HG02571 (cell line): ENCODE results near the gene ARHGAP15.

Experiments
- ATAC-seq: cut with Tn5 transposase; IDR thresholded peaks from one replicate; pipeline ENCODE4 v1.9.1; 2021; ENCODE audit warnings: mild to moderate bottlenecking, moderate library complexity; ENCODE audit not compliant: unreplicated experiment

Gene ARHGAP15

GRCh38 chr2:143700865-143701264, 571.6 kb downstream of the ARHGAP15 start:
- no peak for ATAC-seq

- ATAC-seq, result no peak
These were observed 572.6 kb downstream of the ARHGAP15 start for GRCh38 chr2:143701785-143702184.

DNA sequence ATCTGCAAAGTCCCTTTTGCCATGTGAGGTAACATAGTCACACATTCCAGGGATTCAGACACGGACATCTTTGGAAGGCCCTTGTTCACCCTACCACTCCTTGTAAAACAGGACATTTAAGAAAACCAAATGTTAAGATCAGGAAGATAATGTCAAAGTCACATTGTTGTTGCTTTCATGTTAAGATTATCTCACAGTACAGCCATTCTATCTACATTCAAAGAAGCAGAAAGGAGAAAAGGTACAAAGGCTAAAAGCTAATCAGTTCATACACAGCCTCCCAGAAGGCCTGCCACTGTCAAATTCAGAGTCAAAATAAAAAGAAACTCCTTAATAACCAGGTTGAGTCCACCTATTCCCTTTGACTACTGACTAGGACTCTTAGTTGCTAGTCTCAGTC, 573.7 kb downstream of the ARHGAP15 start:
- no peak for ATAC-seq

DNA sequence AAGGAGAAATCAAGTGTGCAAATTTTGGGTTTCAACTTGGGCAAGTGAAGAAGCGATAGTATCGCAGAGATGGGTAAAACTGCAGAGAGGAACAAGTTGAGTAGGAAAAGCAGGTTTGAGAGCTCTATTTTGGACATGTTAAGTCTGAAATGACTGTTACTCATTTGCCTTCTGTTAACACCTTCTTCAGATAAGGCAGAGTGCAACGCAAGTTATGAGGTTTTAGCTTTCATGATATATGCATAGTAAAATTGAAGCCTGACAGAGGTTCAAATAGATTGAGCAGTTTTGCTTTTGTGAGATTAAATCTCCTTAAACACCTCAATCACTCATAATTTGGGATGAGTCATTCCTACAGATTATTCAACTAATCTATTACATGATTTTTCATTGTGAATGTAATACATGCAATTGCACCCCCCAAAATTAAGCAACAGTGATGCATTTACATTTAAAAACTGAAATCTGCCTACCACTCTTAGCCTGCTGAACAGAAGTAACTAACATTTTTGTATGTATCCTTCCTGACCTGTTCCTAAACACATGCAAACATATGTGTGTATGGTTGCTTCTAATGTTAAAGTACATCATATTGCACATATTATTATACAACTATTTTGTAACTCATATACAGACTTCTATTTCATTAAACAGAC, 575.4 kb downstream of the ARHGAP15 start:
- peak; percentile 88 for ATAC-seq

DNA sequence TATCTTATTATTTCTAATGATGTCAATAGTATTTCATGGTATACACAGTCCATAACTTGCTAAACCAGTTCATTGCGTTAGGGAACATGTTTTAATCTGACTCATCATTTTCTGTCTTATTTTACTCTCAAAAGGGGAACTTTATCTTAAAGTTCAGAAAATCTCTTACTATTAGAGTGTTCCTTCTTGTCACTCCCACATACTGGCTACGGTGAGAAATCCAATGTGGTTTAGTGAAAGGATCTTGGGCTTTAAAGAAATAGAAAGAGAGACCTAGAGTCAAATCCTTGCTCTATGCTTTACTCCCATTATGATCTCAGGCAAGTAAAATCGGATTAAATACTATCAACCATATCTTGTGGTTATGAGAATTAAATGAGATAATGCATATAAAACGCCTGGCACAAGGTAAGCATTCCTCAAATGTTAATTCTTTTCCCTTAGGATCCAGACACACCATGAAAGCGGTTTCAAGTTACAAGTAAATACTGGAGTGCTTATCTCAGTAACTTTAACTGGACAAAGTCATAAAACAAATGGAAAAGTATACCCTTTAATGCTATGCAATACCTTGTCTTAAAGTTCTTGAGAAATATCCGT, 576.0 kb downstream of the ARHGAP15 start:
- no peak for ATAC-seq

DNA sequence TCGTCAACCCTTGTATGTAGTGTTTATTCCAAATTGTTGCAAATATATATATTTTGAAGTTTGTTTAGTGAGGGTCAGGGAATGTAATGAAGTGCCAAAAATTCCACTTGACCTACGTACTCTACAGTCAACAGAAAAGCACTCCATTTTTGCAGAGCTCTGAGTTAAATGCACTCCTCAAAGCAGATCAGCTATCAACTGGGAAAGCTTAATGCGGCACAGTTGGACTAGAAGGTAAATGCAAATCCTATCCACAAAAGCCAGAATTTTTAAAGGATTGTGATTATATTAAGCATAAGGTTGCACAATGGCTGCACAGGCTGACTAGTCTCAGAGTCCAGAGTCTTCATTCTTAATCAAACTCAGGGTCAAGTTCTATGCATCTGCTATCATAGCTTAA, 577.1 kb downstream of the ARHGAP15 start:
- ATAC-seq, result no peak

DNA sequence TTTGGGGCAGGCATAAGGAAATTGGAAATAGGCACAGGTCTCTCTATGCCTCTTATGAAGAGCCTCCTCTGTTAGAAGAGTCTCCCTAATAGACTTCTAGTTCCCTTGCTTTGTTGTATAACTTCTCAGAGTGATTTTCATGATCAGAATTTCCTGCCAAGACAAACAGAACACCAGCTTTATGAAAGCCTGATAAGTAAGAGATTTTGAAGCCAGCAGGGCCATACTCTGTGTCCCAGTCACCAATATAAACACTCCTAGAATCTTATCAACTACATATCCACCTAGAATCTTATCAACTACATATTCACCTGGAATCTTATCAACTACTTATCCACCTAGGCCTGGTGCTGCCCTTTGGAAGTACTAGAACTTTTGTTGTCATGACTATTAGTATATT, 579.5 kb downstream of the ARHGAP15 start:
- no peak for ATAC-seq

DNA sequence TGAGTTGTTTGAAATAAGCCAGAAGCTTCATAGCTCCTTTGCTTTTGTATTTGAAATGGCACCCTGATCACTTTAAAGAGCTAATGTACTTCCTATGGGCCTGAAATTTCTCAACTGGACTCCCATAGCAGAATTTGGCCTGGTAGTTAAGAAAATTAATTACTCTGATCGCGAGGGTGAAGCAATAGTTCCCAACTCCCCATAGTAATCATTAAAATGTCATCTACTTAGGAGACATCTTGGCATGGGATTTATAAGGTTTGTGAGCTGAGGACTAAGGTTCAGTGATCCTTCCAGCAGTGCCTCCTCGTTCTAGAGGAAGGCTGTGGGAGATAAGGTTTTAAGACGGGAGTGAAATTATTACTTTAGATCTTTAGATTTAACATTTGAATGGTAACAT, 581.0 kb downstream of the ARHGAP15 start:
- no peak for ATAC-seq

GRCh38 chr2:143710879-143711278, 581.7 kb downstream of the ARHGAP15 start:
- no peak for ATAC-seq

GRCh38 chr2:143716522-143716921, 587.3 kb downstream of the ARHGAP15 start:
- ATAC-seq, result no peak

- ATAC-seq, result no peak
These were observed 587.8 kb downstream of the ARHGAP15 start for GRCh38 chr2:143717053-143717452.

DNA sequence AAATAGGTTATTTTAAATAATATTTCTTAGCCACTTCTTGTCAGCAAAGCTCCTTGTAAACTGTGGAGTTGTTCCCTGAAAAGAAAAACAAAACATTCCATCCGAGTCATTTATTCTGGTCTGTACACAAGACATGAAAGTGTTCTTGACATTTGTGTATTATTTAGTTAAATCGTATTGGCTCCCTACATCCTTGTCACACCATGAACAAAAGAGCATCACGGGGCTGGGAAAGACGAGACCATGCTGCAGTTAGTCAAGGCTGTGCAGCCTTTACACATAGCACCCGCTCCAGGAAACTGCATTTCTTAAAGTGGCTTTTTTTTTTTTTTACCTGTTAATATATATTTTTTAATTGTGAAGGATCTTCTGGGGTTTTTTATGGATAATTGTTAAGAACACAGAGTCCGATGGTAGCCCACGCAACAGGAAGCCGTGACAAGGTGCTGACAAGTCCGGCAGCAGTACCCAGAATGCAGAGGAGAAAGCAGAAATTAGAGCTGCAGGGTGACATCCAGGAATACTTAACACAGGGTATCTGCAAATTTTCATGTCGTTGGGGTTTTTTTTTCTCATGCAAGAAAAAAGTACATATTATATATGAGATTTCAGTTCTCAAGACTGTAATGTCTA, 588.4 kb downstream of the ARHGAP15 start:
- no peak for ATAC-seq

- ATAC-seq, result no peak
These were observed 589.5 kb downstream of the ARHGAP15 start for GRCh38 chr2:143718745-143719144.

DNA sequence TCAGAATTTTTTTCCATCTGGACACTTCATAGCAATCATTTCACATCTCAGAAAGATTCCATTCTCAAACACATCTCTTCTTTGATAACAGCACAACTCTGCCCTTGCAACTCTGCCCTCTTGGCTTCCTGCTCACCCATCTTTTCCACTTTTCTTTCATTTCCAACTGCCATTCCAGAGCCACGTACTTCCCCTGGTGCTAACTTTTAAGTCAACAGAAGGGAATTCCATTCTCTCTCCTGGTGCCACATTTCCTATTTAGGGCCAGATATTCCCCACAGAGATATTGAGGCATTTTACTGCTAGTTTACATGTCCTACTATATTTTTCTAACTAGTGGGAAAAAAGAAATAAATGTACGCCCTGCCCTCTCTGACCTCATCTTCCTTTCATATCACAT, 590.2 kb downstream of the ARHGAP15 start:
- no peak for ATAC-seq

GRCh38 chr2:143720095-143720664, 591.0 kb downstream of the ARHGAP15 start:
- ATAC-seq, result no peak

- no peak for ATAC-seq
These were observed 596.2 kb downstream of the ARHGAP15 start for GRCh38 chr2:143725400-143725799.

- ATAC-seq, result no peak
These were observed 597.1 kb downstream of the ARHGAP15 start for GRCh38 chr2:143726151-143726845.

- no peak for ATAC-seq
These were observed 599.3 kb downstream of the ARHGAP15 start for GRCh38 chr2:143728498-143728897.

- no peak for ATAC-seq
These were observed 600.1 kb downstream of the ARHGAP15 start for GRCh38 chr2:143729296-143729814.

DNA sequence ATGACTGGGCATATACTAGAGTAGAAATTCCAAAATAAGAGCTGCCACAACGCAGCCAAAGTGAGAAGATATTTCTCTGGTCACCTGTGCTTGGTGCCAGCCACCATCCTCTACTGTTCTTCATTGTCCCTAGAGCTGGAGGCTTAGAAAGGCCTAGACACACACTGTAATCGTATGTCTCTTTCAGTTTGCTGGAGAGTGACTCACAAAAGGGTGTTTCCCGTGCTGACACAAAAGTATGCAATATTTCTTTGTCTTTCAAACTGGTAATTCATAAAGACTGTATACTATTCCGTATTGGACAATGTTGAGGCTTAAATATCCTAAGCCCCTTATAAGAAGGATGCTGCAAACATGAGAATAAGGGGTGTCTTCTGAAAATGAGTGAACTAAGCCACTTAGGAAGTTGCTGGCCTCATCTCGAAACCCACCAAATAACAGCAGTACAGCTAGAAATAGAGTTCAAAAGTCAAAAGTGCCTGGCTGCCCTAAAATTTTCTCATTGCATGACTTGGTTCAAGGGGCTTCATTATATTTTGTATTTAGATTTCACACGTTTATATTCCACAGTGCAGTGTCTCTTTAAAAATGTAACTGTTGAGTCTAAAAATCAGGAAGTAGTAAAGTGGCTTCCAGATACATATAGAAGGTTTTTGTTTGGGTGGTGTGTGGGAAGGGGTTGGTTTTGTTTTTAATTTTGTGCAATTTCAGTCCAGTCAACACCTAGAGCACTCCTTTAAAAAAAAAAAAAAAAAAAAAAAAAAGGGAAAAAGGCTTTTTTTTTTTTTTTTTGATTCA, 601.1 kb downstream of the ARHGAP15 start:
- peak; percentile 82 for ATAC-seq

DNA sequence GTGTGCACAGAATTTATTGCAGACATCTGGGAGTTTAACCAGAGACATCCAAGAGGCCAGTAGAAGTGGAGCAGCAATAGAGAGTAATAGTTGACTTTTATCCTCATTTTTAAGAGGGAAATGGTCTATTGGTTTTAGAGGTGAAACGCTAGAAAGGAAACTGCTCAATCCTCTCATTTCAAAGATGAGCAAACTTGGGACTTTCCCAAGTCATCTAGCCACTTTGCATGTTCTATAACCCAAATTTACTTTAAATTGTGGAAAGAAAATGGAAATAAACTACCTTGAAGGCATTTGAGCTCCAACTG, 601.7 kb downstream of the ARHGAP15 start:
- peak; percentile 37 for ATAC-seq
